GM23338 (cell line): ENCODE results near the gene FOXP1.

ENCODE experiments used
- CREB1 ChIP-seq: fragments of 250-450 bp; sonication (Bioruptor Pico); IDR thresholded peaks from 2 replicates; pipeline ENCODE4 v1.5.0; 2020; ENCODE audit warnings: low read depth, mild to moderate bottlenecking, moderate library complexity
- EZH2 ChIP-seq: fragments of 200-600 bp; sonication (generic); IDR thresholded peaks from one replicate; pipeline ENCODE4 v1.8.0; 2017; ENCODE audit warnings: antibody characterized with exemption, mild to moderate bottlenecking, low read depth; ENCODE audit not compliant: unreplicated experiment
- EZH2phosphoT487 ChIP-seq: fragments of 200-600 bp; sonication (generic); IDR thresholded peaks from one replicate; pipeline ENCODE4 v1.8.1; 2018; ENCODE audit warnings: antibody characterized with exemption; ENCODE audit not compliant: unreplicated experiment
- JUNB ChIP-seq: IDR thresholded peaks from one replicate; pipeline ENCODE4 v1.6.1; 2016; ENCODE audit warnings: antibody characterized with exemption; ENCODE audit not compliant: unreplicated experiment
- NANOG ChIP-seq: IDR thresholded peaks from 2 replicates; pipeline ENCODE4 v1.6.1; 2016; ENCODE audit warnings: antibody characterized with exemption, borderline replicate concordance
- POLR2AphosphoS5 ChIP-seq: IDR thresholded peaks from 2 replicates; pipeline ENCODE4 v1.6.1; 2016; ENCODE audit warnings: antibody characterized with exemption, low read depth
- REST ChIP-seq: IDR thresholded peaks from one replicate; pipeline ENCODE4 v1.6.1; 2018; ENCODE audit warnings: antibody characterized with exemption; ENCODE audit not compliant: unreplicated experiment
- STAT1 ChIP-seq: IDR thresholded peaks from one replicate; pipeline ENCODE4 v1.6.1; 2016; ENCODE audit warnings: antibody characterized with exemption; ENCODE audit not compliant: unreplicated experiment
- ZNF114 ChIP-seq: fragments of 250-450 bp; sonication (Bioruptor Pico); IDR thresholded peaks from 2 replicates; pipeline ENCODE4 v1.5.0; 2020; ENCODE audit warnings: mild to moderate bottlenecking, moderate library complexity
- ZNF331 ChIP-seq: fragments of 250-450 bp; sonication (Bioruptor Pico); IDR thresholded peaks from 2 replicates; pipeline ENCODE4 v1.5.0; 2020; ENCODE audit warnings: low read depth, mild to moderate bottlenecking, moderate library complexity
- ZNF462 ChIP-seq: fragments of 250-450 bp; sonication (Bioruptor Pico); IDR thresholded peaks from 2 replicates; pipeline ENCODE4 v1.5.0; 2020; ENCODE audit warnings: mild to moderate bottlenecking, moderate library complexity
- TF ChIP-seq, protein P1 (sequence below), 2 experiments: fragments of 200-600 bp in 1 of 2; sonication (generic) in 1 of 2; conservative IDR thresholded peaks; 2 replicates each; pipeline versions ENCODE4 v1.5.1 to v1.6.1; 2016 to 2017; ENCODE audit warnings: antibody characterized with exemption in 2 of 2, low read depth in 2 of 2, mild to moderate bottlenecking in 2 of 2, moderate library complexity in 1 of 2

DNA sequence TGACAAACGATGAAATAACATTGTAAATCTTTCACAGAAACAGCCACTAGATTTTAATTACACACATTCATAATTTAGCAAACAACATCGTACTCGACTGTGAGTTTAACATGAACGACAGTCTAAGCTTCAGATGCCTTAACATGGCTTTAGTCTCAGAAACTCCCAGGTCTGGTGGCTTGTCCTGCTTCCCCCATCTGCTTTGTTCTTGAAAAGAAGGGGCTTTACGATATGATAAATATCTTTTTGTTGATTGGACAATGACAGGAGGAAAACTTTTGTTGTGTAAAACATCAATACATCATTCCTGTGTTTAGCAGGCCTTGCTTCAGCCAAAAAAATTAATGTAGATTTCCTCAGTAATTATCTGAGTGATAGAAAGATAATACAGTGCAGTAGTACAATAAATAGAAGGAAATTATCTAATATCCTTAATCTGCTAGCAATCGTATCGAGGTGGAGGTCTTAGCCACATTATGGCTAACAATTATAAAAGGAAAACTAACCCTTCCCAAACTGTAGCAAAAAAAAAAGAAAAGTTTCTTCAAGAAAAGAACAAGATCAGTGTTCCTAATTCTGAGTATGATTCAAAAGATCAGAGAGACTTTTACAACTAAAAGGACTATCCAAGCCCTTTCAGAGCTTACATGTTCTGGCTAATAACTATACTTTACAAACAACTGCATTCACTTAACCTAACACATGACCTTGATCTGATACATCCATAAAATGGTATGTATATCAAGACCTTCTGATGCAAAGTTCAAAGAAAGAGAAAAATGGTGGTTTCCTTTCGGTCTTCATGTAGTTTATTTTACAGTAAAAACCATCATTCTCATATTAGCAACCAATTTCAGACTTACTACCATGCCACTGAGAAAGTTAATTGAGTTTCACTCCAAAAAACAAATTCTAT lies 535.7 kb downstream of the FOXP1 start:
- TF ChIP-seq POLR2AphosphoS5 (no peak), REST (no peak), EZH2 (no peak), NANOG (no peak), JUNB (no peak), EZH2phosphoT487 (no peak), STAT1 (no peak), CREB1 (CRISPR knock-in tag) (no peak), ZNF331 (no peak), ZNF114 (CRISPR knock-in tag) (no peak), ZNF462 (CRISPR knock-in tag) (no peak)
- TF ChIP-seq, protein P1, sequence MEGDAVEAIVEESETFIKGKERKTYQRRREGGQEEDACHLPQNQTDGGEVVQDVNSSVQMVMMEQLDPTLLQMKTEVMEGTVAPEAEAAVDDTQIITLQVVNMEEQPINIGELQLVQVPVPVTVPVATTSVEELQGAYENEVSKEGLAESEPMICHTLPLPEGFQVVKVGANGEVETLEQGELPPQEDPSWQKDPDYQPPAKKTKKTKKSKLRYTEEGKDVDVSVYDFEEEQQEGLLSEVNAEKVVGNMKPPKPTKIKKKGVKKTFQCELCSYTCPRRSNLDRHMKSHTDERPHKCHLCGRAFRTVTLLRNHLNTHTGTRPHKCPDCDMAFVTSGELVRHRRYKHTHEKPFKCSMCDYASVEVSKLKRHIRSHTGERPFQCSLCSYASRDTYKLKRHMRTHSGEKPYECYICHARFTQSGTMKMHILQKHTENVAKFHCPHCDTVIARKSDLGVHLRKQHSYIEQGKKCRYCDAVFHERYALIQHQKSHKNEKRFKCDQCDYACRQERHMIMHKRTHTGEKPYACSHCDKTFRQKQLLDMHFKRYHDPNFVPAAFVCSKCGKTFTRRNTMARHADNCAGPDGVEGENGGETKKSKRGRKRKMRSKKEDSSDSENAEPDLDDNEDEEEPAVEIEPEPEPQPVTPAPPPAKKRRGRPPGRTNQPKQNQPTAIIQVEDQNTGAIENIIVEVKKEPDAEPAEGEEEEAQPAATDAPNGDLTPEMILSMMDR (conservative IDR thresholded peaks at IDR 0.05; ENCODE audit: low read depth in 2 of 2), result no peak
